Measurements from ENCODE around the gene CTNNBIP1.

CTNNBIP1 gene

GRCh38 chr1:9861360-9861759, 48.7 kb downstream of the CTNNBIP1 start:
- no peak for TF ChIP-seq CTCF (IDR thresholded peaks at IDR 0.05; ENCODE audit: control insufficient read depth, insufficient read depth, low read depth, low read length, missing control alignments)
- H3K4me3 ChIP-seq (ENCODE audit: control insufficient read depth, low read depth, low read length) = no peak overlapping the region
- DNase-seq (ENCODE audit: low read depth) = no peak

GRCh38 chr1:9860887-9861286, 49.2 kb downstream of the CTNNBIP1 start:
- TF ChIP-seq CTCF (IDR thresholded peaks at IDR 0.05; ENCODE audit: control insufficient read depth, insufficient read depth, low read depth, low read length, missing control alignments) = no peak
- H3K4me3 ChIP-seq (ENCODE audit: control insufficient read depth, low read depth, low read length) = no peak overlapping the region
- no peak for DNase-seq (ENCODE audit: low read depth)

- no peak for TF ChIP-seq CTCF (IDR thresholded peaks at IDR 0.05; ENCODE audit: control insufficient read depth, insufficient read depth, low read depth, low read length, missing control alignments)
- DNase-seq (ENCODE audit: low read depth) = no peak
- no peak overlapping the region for H3K4me3 ChIP-seq (ENCODE audit: control insufficient read depth, low read depth, low read length)
Measured at GRCh38 chr1:9859281-9860014, 50.6 kb downstream of the CTNNBIP1 start.

GRCh38 chr1:9858293-9859035, 51.6 kb downstream of the CTNNBIP1 start:
- no peak for TF ChIP-seq CTCF (IDR thresholded peaks at IDR 0.05; ENCODE audit: control insufficient read depth, insufficient read depth, low read depth, low read length, missing control alignments)
- no peak overlapping the region for H3K4me3 ChIP-seq (ENCODE audit: control insufficient read depth, low read depth, low read length)
- no peak for DNase-seq (ENCODE audit: low read depth)

GRCh38 chr1:9855186-9855585, 54.9 kb downstream of the CTNNBIP1 start:
- no peak for DNase-seq (ENCODE audit: low read depth)
- no peak for TF ChIP-seq CTCF (IDR thresholded peaks at IDR 0.05; ENCODE audit: control insufficient read depth, insufficient read depth, low read depth, low read length, missing control alignments)
- H3K4me3 ChIP-seq (ENCODE audit: control insufficient read depth, low read depth, low read length) = no peak overlapping the region

- TF ChIP-seq CTCF (IDR thresholded peaks at IDR 0.05; ENCODE audit: control insufficient read depth, insufficient read depth, low read depth, low read length, missing control alignments) = no peak
- no peak for DNase-seq (ENCODE audit: low read depth)
- no peak overlapping the region for H3K4me3 ChIP-seq (ENCODE audit: control insufficient read depth, low read depth, low read length)
Measured at GRCh38 chr1:9853249-9853595, 56.8 kb downstream of the CTNNBIP1 start.

Data from AG09309 (cell line).